Measurements from ENCODE around the gene RSPH1.
A peak's percentile ranks its signal among the peaks of the same experiment; 100 is the strongest.

RSPH1 gene

GRCh38 chr21:42498012-42498411 lies 2.0 kb upstream of the RSPH1 start:
- no peak overlapping the region for H3K4me3 ChIP-seq (ENCODE audit: low read depth, low read length)
- no peak for TF ChIP-seq CTCF (IDR thresholded peaks at IDR 0.05; ENCODE audit: low read depth, low read length, missing control alignments)
- DNase-seq (ENCODE audit: low read depth), result no peak

GRCh38 chr21:42496839-42497202 lies 797 bp upstream of the RSPH1 start:
- peak overlapping the region; percentile 69 for H3K4me3 ChIP-seq (ENCODE audit: low read depth, low read length)
- no peak for DNase-seq (ENCODE audit: low read depth)
- TF ChIP-seq CTCF (IDR thresholded peaks at IDR 0.05; ENCODE audit: low read depth, low read length, missing control alignments), result no peak

GRCh38 chr21:42495765-42496119 lies 282 bp downstream of the RSPH1 start:
- no peak for DNase-seq (ENCODE audit: low read depth)
- no peak for TF ChIP-seq CTCF (IDR thresholded peaks at IDR 0.05; ENCODE audit: low read depth, low read length, missing control alignments)
- H3K4me3 ChIP-seq (ENCODE audit: low read depth, low read length), result peak overlapping the region; percentile 69

- TF ChIP-seq CTCF (IDR thresholded peaks at IDR 0.05; ENCODE audit: low read depth, low read length, missing control alignments), result no peak
- no peak overlapping the region for H3K4me3 ChIP-seq (ENCODE audit: low read depth, low read length)
- DNase-seq (ENCODE audit: low read depth), result no peak
These were observed 997 bp downstream of the RSPH1 start for GRCh38 chr21:42495027-42495426.

- H3K4me3 ChIP-seq (ENCODE audit: low read depth, low read length), result no peak overlapping the region
- no peak for DNase-seq (ENCODE audit: low read depth)
- TF ChIP-seq CTCF (IDR thresholded peaks at IDR 0.05; ENCODE audit: low read depth, low read length, missing control alignments), result no peak
These were observed 2.6 kb downstream of the RSPH1 start for GRCh38 chr21:42493109-42494060.

GRCh38 chr21:42492201-42492600 lies 3.8 kb downstream of the RSPH1 start:
- no peak for DNase-seq (ENCODE audit: low read depth)
- no peak for TF ChIP-seq CTCF (IDR thresholded peaks at IDR 0.05; ENCODE audit: low read depth, low read length, missing control alignments)
- no peak overlapping the region for H3K4me3 ChIP-seq (ENCODE audit: low read depth, low read length)

GRCh38 chr21:42491328-42491727 lies 4.7 kb downstream of the RSPH1 start:
- no peak for DNase-seq (ENCODE audit: low read depth)
- no peak for TF ChIP-seq CTCF (IDR thresholded peaks at IDR 0.05; ENCODE audit: low read depth, low read length, missing control alignments)
- no peak overlapping the region for H3K4me3 ChIP-seq (ENCODE audit: low read depth, low read length)

Data from GM12864 (cell line).